Retinal pigment epithelial cell (primary cell): ENCODE data around the gene RPTOR.

Experiments used
- DNase-seq: peaks from one replicate; pipeline ENCODE4 v3.0.0-alpha.2; 2010; ENCODE audit warnings: low read depth
- H3K4me3 ChIP-seq: 2 replicates; pipeline ENCODE4 v1.5.1; 2011; ENCODE audit warnings: mild to moderate bottlenecking, low read length, control low read depth, moderate library complexity
- CTCF ChIP-seq: conservative IDR thresholded peaks from 2 replicates; pipeline ENCODE4 v1.5.1; 2011; ENCODE audit warnings: low read depth, low read length, control low read depth, inconsistent platforms

RPTOR gene

GRCh38 chr17:80835816-80836657 is 291.4 kb downstream of the RPTOR start:
- no peak for TF ChIP-seq CTCF
- no peak overlapping the region for H3K4me3 ChIP-seq
- DNase-seq, result no peak

GRCh38 chr17:80836658-80836965 is 292.0 kb downstream of the RPTOR start:
- no peak for TF ChIP-seq CTCF
- DNase-seq, result no peak

DNA sequence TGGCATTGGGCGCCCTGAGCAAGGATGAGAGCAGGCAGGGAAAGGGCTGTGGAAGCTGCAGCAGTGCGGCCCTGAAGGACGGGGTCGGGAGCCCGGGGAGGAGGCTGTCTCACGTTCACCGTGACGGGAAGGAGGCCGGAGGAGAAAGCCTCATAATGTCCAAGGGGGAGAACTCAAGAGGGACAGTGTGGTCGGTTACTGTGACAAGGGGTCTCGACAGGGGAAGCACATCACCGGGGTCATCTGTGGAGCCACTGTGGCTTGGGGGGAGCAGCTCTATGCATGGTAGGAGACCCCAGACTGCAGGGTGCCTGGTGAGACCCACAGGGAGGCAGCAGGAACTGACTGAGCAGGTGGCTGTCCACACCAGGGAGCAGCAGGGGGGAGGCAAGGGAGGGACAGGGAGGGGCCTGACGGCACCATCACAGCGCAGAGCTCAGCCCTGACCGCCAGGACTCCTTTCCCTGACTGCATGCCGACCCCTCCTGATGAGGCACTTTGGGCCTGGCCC is 292.4 kb downstream of the RPTOR start:
- no peak for DNase-seq
- no peak overlapping the region for H3K4me3 ChIP-seq
- TF ChIP-seq CTCF, result no peak

More at GRCh38 chr17:80836658-80836965, 292.0 kb downstream of the RPTOR start:
- no peak overlapping the region for H3K4me3 ChIP-seq

- no peak for TF ChIP-seq CTCF
- no peak for DNase-seq
- no peak overlapping the region for H3K4me3 ChIP-seq
These were observed 293.1 kb downstream of the RPTOR start for GRCh38 chr17:80837711-80838110.

- no peak for TF ChIP-seq CTCF
- H3K4me3 ChIP-seq, result no peak overlapping the region
- no peak for DNase-seq
These were observed 293.8 kb downstream of the RPTOR start for GRCh38 chr17:80838311-80839025.

GRCh38 chr17:80839026-80839345 is 294.3 kb downstream of the RPTOR start:
- H3K4me3 ChIP-seq, result no peak overlapping the region
- no peak for DNase-seq
- TF ChIP-seq CTCF, result no peak

GRCh38 chr17:80839511-80839941 is 294.9 kb downstream of the RPTOR start:
- TF ChIP-seq CTCF, result no peak
- H3K4me3 ChIP-seq, result no peak overlapping the region
- no peak for DNase-seq
